CD4-positive, alpha-beta T cell (primary cell): ENCODE data around the gene AQP7. TPM values are rescaled to one million over a fixed set of nuclear protein-coding genes. Genes with fewer than 3 reads are reported as not detected.

Experiments
- ATAC-seq: fragments of 200-7000 bp; cut with Tn5 transposase; one replicate; pipeline ENCODE4 v1.10.0; 2022; ENCODE audit warnings: mild to moderate bottlenecking; ENCODE audit not compliant: poor library complexity
- CTCF ChIA-PET: fragments of 350-600 bp; sonication (Branson Sonifier 250); formaldehyde crosslinking; loops from one replicate; lab custom pipeline; 2021; ENCODE audit warnings: antibody characterized with exemption, inconsistent platforms; lab: Charles Lee
- POLR2A ChIA-PET: fragments of 350-600 bp; sonication (Branson Sonifier 250); formaldehyde crosslinking; loops from one replicate; lab custom pipeline; 2021; ENCODE audit warnings: antibody characterized with exemption, inconsistent platforms; lab: Charles Lee
- DNase-seq, 14 experiments: peaks; one replicate each; pipeline ENCODE4 v3.0.0-alpha.2; 2013 to 2020; ENCODE audit warnings: mixed read lengths in 2 of 14
- H3K27ac ChIP-seq, 2 donors: one replicate each; pipeline versions ENCODE4 v1.5.1 to v1.7.0; 2013; ENCODE audit warnings: low read length in 2 of 2, low read depth in 1 of 2, mild to moderate bottlenecking in 1 of 2
- H3K27me3 ChIP-seq, 2 experiments: 1 replicate in 1 of 2; 2 replicates in 1 of 2; pipeline versions ENCODE4 v1.6.1 to v1.7.0; 2013; ENCODE audit warnings: low read length in 2 of 2, control low read depth in 1 of 2, mild to moderate bottlenecking in 1 of 2, moderate library complexity in 1 of 2; ENCODE audit not compliant: insufficient read depth in 2 of 2, control insufficient read depth in 1 of 2
- H3K36me3 ChIP-seq: one replicate; pipeline ENCODE4 v1.6.1; 2013; ENCODE audit warnings: low read length, control low read depth; ENCODE audit not compliant: insufficient read depth
- H3K4me1 ChIP-seq: one replicate; pipeline ENCODE4 v1.6.1; 2013; ENCODE audit warnings: low read length, control low read depth; ENCODE audit not compliant: insufficient read depth
- H3K4me3 ChIP-seq: one replicate; pipeline ENCODE4 v1.5.1; 2013; ENCODE audit warnings: mild to moderate bottlenecking, low read length, moderate library complexity
- H3K9me3 ChIP-seq, 2 experiments: 1 replicate in 1 of 2; 2 replicates in 1 of 2; pipeline versions ENCODE4 v1.6.1 to v1.7.0; 2013; ENCODE audit warnings: low read length in 2 of 2, mild to moderate bottlenecking in 2 of 2, control low read depth in 1 of 2, moderate library complexity in 1 of 2; ENCODE audit not compliant: control insufficient read depth in 1 of 2, insufficient read depth in 1 of 2
- H3K27ac Mint-ChIP-seq: one replicate; pipeline ENCODE4 v1.8.0; 2020; ENCODE audit warnings: mixed read lengths
- H3K27me3 Mint-ChIP-seq: one replicate; pipeline ENCODE4 v1.8.0; 2021; ENCODE audit warnings: mixed read lengths
- H3K36me3 Mint-ChIP-seq: one replicate; pipeline ENCODE4 v1.8.0; 2021; ENCODE audit warnings: low read depth, mixed read lengths
- H3K4me1 Mint-ChIP-seq: one replicate; pipeline ENCODE4 v1.8.0; 2021; ENCODE audit warnings: low read depth, mixed read lengths
- H3K4me3 Mint-ChIP-seq: one replicate; pipeline ENCODE4 v1.8.0; 2020; ENCODE audit warnings: mild to moderate bottlenecking, mixed read lengths
- H3K9me3 Mint-ChIP-seq: one replicate; pipeline ENCODE4 v1.8.0; 2020; ENCODE audit warnings: mixed read lengths
- intact Hi-C, 2 experiments: fragments of 100-400 bp; cut with DNase I in 1 of 2; cut with micrococcal nuclease in 1 of 2; formaldehyde crosslinking; loops; one replicate each; pipeline versions ENCODE4 v1.15.1 to v1.9.0; 2023 to 2025; cut with DNase I, micrococcal nuclease
- total RNA-seq, 174 experiments: library from RNA in 2 of 174; stranded (reverse) in 2 of 174; gene quantifications; one replicate each; pipeline ENCODE4 v1.2.3 and lab custom pipeline; 2021 to 2026
- TF ChIP-seq, protein P1 (sequence below): fragments of 200-600 bp; IDR thresholded peaks from one replicate; pipeline ENCODE4 v1.8.0; 2022; ENCODE audit warnings: antibody characterized with exemption, mild to moderate bottlenecking

AQP7 gene
- total RNA-seq, 2 experiments from 2014 or later: 0.25 to 0.27 TPM

DNA sequence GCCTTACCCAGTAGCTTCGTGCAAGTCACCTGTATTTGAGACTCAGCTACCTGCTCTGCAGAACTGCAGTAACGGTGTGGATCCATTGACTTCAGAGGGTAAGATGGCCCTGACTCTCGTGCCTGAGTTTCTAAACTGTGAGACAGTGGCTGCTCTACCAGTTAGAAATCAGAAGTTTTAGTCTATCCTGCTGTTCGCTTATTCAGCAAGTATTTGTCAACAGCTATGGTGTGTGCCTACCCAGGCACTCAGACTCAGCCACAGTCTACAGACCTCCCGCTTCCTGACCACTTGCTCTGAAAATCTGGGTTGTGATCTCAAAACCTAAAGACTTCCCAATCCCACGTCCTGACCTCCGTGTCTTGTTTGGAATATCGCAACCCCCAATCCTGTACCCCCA lies 31.5 kb upstream of the AQP7 start:
- no peak overlapping the region for H3K4me3 Mint-ChIP-seq
- H3K9me3 Mint-ChIP-seq: no peaks in the 10 kb centered on the region
- POLR2A ChIA-PET: interaction anchor here (0.6 to 1.4 kb wide), 2 partner anchors 18 to 68 kb away, joined by 3 to 4 read pairs; no protein-coding TSS in a partner anchor
- no peaks in the 10 kb centered on the region for H3K36me3 Mint-ChIP-seq
- H3K4me1 Mint-ChIP-seq: peaks cover 5% of the 10 kb centered on the region
- H3K9me3 ChIP-seq: no peaks in the 10 kb centered on the region
- H3K27ac ChIP-seq: no peak overlapping the region
- ATAC-seq (no peak), DNase-seq (no peak)
- intact Hi-C loops: no loop called here
- TF ChIP-seq, protein P1, sequence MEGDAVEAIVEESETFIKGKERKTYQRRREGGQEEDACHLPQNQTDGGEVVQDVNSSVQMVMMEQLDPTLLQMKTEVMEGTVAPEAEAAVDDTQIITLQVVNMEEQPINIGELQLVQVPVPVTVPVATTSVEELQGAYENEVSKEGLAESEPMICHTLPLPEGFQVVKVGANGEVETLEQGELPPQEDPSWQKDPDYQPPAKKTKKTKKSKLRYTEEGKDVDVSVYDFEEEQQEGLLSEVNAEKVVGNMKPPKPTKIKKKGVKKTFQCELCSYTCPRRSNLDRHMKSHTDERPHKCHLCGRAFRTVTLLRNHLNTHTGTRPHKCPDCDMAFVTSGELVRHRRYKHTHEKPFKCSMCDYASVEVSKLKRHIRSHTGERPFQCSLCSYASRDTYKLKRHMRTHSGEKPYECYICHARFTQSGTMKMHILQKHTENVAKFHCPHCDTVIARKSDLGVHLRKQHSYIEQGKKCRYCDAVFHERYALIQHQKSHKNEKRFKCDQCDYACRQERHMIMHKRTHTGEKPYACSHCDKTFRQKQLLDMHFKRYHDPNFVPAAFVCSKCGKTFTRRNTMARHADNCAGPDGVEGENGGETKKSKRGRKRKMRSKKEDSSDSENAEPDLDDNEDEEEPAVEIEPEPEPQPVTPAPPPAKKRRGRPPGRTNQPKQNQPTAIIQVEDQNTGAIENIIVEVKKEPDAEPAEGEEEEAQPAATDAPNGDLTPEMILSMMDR: no peak
- H3K27ac Mint-ChIP-seq: no peak overlapping the region
- H3K27me3 ChIP-seq: no peaks in the 10 kb centered on the region
- H3K36me3 ChIP-seq: no peaks in the 10 kb centered on the region
- peaks cover 8% of the 10 kb centered on the region for H3K4me1 ChIP-seq
- CTCF ChIA-PET: interaction anchor here (1.0 to 2.1 kb wide), 3 partner anchors 13 to 59 kb away, joined by 3 to 6 read pairs (median 5); partner anchors contain the start of gene AQP3
- H3K4me3 ChIP-seq: no peak overlapping the region
- no peaks in the 10 kb centered on the region for H3K27me3 Mint-ChIP-seq

DNA sequence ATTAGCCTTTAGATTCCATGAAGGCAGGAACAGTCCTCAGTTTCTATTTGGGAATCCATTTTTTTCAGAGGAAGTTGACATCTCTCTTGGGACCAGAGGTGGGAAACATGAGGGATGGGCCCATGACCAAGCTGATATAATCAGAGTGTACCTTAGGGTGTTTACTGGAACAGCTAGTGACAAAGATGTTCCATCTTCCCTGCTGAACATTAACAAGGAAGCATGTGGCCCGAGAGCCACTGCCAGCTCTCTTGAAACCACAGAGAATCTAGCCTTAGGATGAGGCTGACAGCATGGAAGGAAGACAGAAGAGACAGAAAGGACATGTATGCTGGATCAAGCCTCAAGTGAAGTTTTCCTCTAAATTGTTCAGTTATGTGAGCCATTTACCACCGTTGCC lies 29.1 kb upstream of the AQP7 start:
- TF ChIP-seq, protein P1: no peak
- Mint-ChIP-seq H3K27ac (no peak overlapping the region), H3K36me3 (no peaks in the 10 kb centered on the region), H3K4me1 (no peaks in the 10 kb centered on the region), H3K4me3 (no peak overlapping the region), H3K9me3 (no peaks in the 10 kb centered on the region), H3K27me3 (no peaks in the 10 kb centered on the region)
- intact Hi-C loops: no loop called here
- no peaks in the 10 kb centered on the region for H3K36me3 ChIP-seq
- DNase-seq (no peak), ATAC-seq (no peak)
- no peaks in the 10 kb centered on the region for H3K4me1 ChIP-seq
- H3K9me3 ChIP-seq: no peaks in the 10 kb centered on the region
- CTCF ChIA-PET: no interaction called here
- no peaks in the 10 kb centered on the region for H3K27me3 ChIP-seq
- POLR2A ChIA-PET: interaction anchor here (1.5 kb wide), 1 partner anchor 16 kb away, joined by 8 read pairs; no protein-coding TSS in a partner anchor
- no peak overlapping the region for H3K27ac ChIP-seq
- no peak overlapping the region for H3K4me3 ChIP-seq

DNA sequence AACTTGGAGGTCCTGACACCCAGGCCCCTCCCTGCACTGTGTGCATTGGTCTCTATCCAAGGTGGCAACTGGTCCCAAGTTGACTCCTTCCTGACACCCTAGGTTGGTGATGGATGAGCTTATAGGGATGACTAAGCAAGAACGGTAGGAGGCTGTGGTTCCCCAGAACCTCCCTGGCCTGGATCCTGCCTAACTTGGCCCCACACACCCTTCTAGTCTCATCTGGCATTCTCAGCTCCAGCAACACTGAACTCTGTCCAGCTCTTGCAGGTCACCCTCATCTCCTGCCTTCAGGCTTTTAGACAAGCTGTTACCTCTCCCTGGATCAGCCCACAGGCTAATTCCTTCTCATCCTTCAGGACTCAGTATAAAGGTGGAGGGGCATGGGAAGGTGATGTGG lies 28.6 kb upstream of the AQP7 start:
- ATAC-seq: no peak
- no peaks in the 10 kb centered on the region for H3K9me3 ChIP-seq
- no peak for DNase-seq
- no peaks in the 10 kb centered on the region for H3K36me3 Mint-ChIP-seq
- H3K36me3 ChIP-seq: no peaks in the 10 kb centered on the region
- no peaks in the 10 kb centered on the region for H3K4me1 ChIP-seq
- H3K4me1 Mint-ChIP-seq: no peaks in the 10 kb centered on the region
- TF ChIP-seq, protein P1: no peak
- H3K27me3 Mint-ChIP-seq: no peaks in the 10 kb centered on the region
- ChIA-PET POLR2A (interaction anchor here (1.5 kb wide), 1 partner anchor 15 kb away, joined by 8 read pairs; no protein-coding TSS in a partner anchor), CTCF (interaction anchor here (1.4 kb wide), 1 partner anchor 15 kb away, joined by 5 read pairs; no protein-coding TSS in a partner anchor)
- no peaks in the 10 kb centered on the region for H3K9me3 Mint-ChIP-seq
- no peak overlapping the region for H3K4me3 ChIP-seq
- intact Hi-C loops: no loop called here
- H3K27ac ChIP-seq: no peak overlapping the region
- H3K27ac Mint-ChIP-seq: no peak overlapping the region
- no peaks in the 10 kb centered on the region for H3K27me3 ChIP-seq
- H3K4me3 Mint-ChIP-seq: no peak overlapping the region
